GM11168 (cell line): ENCODE data around the gene PITPNM2.

ENCODE experiments used
- in situ Hi-C: fragments of 300-500 bp; cut with MboI; formaldehyde crosslinking; loops from one replicate; pipeline ENCODE4 v1.12.0; 2022; ENCODE audit warnings: low sequenced_read_pairs; ENCODE audit not compliant: unreplicated experiment

PITPNM2 gene

DNA sequence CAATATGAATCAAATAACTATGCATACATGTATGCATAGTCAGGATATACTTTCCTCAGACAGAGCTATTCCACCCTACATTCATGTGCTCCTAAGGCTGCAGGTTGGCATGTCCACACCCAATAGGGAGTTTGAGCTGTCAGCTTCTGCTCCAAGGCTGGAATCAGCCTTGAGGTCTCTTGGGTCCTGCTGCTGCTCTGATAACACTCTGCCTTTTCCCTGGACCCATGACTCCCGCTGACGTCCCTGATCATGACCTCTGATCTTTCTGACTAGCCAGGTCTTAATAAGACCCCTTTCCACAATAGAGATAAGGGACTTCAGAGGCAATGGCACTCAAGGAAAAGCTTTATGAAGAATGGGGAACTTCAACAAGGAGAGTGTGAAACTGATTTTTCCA, 5.7 kb downstream of the PITPNM2 start:
- in situ Hi-C loops: no loop called here

DNA sequence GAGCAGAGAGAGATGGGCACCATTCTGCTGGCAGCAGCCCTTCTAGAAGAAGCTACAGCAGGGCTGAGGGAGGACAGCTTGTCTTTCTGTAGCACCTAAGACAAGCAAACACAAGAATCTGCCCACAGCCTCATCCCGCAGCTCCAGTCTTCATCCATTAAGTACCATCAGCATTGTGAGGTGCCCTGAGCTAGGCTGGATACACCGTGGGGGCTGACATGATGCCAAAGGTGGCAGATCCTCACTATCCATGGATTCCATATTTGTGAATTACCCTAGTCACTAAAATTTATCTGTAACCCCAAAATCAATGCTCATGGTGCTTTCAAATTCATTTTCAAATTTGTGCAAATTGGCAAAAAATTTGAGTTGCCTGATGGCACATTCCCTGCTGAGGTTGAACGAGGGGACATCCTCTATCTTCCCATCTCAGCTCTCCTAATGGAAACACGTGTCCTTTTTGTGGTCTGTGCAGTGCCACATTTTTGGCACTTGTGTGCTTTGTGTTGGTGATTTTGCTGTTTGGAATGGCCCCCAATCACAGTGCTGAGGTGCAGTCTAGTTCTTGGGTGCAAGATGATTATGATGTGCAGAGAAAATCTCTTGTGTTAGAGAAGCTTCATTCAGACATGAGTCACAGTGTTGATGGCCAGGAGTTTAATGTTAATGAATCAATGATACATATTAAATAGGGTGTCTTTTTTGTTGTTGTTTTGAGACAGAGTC, 7.0 kb downstream of the PITPNM2 start:
- in situ Hi-C loops: no loop called here

DNA sequence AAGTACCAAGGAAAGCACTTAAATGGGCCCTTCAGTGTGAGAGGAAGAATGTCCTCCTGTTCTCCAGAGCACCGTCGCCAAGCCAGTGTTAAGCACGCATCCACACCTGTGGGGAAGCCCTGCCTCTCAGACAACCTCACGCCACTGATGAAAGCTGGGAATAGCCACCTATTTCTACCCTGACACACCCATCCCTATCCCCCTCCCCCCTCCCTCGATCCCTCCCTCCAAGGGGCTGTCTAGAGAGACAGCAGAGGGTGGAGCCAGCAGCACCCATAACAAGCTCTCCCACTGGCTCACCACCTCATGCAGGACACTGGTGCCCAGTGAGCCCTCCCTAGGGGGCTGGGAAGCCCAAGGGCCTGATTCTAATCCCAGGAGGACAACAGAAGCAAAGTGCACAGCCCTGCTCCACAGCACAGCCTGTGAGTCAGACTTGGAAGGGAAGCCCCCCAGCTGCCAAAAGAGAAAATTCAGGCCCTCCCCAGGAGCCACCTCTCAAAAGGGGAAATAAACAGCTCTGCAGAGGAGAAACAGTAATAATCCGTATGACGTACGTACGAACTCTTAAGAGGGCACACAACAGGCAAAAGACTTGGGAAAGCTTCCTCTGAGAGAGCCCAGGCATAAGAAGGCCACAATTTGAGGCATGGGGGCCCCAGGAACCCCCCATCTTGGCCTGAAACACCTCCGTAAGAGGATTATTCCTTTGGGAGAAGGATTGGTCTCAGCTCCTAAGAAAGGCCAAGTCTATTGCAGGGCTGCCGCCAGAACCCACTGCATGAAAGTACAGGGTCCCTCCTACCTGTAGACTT, 7.8 kb downstream of the PITPNM2 start:
- in situ Hi-C loops: no loop called here

DNA sequence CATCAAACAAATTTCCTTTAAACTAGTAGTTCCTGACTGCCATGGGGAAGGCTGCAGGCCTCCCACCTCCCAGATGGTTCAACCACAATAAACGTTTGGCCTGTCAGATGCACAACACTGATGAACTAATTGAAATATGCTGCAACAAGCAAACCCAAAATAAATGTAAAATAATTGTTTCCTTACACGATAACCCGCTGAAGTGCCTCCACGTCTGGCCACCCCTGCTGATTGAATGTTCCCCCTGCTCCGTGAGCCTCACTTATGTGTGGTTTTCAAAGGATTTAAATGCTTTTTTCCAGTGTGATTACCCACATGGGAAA, 8.4 kb downstream of the PITPNM2 start:
- in situ Hi-C loops: no loop called here

DNA sequence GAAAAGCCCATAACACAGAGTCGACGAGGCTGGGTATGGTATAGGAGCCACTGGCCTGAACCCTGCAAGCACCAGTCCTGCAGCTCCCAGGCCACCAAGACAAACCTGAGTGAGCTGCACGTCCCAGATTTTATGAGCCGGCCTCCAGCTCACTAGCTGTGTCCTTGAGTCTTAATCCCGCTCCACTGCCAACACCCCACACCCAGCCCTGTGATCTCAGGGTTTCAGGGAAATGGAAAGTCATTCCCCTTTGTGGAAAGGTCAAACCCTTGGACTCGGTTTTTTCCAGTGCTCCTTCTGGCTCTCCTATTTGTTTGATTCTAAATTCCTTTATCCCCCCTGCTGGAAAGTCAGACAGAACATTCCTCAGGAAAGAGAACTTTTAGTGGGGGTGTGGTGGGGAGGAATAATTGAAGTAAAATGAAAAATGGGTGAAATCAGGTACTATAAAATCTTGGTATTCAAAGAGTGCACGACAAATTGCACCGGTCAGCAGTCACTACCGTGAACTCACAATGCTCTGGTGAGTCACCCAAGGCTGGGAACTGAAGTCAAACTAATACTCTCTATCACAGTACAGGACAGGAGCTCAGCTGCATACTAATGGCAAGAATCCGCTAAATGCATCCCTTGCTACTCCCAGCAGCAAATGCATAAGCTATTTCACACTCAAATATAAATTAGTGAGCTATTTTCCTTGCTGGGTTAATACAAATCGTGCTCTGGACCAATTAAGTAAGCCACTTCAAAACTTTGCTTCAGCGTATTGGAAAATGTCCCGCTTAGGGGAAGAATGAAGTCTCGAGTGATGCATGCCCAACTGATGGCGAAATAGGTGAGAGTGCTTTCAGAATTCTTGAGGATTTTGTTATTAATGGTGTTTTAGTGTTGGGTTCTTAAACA, 9.0 kb downstream of the PITPNM2 start:
- in situ Hi-C loops: no loop called here

DNA sequence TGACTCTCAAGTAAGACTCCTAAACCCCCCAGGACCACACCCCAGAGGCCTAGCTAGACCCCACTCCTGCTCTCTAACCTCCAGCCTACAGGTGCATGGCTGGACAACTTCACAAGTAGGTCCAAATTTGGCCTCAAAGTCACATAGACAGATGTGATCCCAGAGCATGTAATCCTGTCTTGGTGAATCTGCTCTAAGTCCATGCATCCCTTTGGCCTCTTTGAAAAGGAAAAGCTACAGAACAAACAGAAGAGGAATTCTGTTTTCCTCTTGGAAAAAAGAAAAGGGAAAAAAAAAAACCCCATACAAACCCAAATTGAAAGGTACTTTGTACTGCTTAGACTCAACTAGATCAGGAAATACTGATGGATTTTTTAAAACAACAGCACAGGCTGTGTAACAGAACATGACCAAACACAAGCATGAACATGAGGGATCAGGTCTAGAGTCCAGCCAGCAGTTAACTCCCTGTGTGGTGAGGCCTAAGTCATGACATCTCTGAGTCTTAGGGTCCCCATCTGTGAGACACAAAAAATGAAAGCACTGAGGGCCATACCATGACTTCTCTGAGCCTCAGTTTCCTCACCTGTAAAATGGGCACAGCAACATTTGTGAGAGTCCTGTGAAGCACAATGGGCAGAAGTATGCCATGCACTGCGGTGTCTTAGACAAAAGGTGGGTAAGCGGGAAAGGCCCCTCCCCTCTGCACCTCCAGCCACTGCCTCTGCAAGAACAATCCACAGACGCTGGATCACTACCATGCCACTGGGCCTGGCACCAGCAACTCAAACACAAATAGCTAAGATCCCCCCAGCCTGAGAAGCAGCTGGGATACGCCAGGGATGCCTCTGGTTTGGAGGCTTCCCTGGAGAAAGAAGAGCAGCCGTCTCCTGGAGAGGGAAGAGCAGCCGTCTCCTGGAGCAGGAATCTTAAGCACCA, 9.9 kb downstream of the PITPNM2 start:
- in situ Hi-C loops: no loop called here

DNA sequence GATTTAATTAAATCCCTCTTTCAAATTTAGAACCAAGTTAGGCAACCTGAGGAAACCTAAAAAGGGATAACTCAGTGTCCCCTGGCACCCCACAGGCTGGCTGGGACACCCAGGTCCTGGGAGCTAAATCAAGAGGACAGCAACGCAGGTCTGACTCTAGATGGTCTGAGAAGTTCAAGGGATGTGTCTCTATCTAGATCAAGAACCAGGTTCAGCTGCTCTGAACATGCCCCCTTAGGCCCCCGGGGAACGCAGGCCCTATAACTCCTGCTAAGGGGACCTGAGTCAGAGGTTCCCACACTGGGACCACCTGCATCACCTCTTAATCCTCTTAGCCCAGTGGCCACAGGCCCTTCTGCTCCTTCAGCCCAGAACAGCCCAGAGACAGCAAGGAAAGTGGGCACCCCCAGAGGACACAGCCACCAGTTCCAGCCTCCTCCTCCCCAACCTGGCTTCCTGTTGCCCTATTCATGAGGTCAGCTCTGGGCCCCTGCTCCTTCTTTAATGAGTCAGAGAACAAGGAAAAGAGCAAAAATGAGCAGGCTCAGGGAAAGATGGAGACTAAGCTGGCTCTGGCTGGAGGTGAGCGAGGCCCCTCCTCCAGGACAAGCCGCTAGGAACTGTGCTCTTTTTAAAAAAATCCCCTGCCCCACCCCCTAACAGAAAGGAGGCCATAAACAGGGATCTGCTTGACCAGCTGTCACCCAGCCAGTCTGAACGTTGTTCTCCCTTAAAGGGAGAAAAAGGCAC, 10.8 kb downstream of the PITPNM2 start:
- in situ Hi-C loops: no loop called here

DNA sequence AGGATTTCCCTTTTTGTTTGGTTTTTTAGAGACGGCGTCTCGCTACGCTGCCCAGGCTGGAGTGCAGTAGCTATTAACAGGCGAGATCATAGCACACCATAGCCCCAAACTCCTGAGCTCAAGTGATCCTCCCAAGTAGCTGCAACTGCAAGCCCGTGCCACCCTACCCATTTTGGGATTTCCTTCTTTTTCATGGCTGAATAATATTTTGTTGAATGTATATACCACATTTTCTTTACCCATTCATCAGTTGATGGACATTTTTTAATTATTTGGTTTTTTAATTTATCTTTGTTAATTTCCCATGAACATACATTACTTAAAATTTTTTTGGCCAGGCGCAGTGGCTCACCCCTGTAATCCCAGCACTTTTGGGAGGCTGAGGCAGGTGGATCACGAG, 15.2 kb downstream of the PITPNM2 start:
- in situ Hi-C loops: no loop called here

DNA sequence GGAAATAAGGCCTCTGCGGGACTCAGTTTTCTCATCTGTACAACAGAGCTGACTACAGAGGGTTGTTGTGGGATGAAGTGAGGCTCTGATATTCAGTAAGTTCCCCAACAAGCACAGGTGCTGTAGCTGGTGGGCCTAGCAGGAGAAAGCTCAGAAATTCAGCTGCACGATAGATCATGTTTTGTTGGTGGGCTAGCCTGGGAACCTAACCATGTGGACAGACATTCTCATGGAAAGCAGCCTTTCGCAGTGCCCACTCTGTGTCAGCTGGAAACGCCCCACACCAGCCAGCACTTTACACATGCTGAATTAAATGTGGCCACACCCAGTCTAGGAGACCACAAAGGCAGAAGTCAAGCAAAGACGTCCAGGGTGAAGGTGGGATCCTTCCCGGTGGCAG, 16.1 kb downstream of the PITPNM2 start:
- in situ Hi-C loops: no loop called here

DNA sequence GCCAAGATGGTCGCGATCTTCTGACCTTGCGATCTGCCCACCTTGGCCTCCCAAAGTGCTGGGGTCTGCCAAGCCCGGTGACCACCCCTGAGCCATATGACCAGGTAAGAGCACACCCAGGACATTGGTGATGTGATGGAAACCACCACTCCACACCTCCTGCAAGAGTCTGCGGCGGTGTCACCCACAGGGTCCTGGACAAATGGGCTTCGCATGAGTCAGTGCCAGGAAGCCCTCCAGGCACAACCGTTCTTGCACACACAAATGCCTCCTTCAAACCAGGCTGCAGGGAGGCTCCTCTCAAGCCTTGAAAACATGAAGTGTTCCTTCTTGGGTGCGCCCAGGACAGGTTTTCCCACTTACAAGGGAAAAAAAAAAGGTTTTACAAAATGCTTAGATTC, 16.6 kb downstream of the PITPNM2 start:
- in situ Hi-C loops: no loop called here

DNA sequence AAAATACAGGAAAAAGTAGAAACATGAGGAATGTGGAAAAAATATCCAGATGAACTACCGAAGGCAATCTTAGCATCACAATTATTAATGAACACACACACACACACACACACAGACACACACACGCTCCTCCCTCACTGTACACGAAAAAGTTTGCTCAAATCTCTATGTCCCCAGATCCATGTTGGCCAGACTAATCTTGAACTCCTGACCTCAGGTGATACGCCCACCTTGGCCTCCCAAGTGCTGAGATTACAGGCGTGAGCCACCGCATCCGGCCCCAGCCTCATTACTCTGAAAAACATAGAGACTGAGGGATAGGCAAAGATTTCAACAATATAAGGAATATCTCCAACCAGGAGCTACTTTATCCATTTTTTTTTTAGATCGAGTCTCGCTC, 17.2 kb downstream of the PITPNM2 start:
- in situ Hi-C loops: no loop called here

DNA sequence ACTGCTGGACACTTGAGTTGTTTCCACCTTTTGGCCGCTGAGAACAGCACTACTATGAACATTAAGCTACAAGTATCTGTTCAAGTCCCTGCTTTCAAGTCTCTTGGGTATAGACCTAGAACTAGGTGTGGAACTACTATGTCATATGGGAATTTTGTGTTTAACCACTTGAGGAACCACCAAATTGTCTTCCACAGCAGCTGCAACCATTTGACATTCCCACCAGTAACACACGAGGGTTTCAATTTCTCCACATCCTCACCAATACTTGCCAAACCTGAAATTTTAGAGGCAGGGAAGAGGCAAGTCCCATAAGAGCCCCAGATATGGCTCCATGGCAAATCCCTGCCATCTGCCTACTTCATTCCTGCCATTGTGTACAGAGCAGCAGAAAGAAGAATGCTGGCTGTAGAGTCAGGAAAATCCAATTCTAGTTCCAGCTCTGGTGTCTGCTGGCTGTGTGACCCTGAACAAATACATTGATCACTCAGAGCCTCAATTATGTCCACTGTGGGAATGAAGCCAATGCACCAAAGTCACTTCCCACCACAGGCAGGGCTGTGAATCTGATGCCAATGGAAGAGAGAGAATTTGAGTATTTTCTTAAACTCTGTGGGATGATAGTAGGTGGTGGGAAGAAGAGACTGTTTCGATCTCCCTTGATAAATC, 17.8 kb downstream of the PITPNM2 start:
- in situ Hi-C loops: no loop called here

DNA sequence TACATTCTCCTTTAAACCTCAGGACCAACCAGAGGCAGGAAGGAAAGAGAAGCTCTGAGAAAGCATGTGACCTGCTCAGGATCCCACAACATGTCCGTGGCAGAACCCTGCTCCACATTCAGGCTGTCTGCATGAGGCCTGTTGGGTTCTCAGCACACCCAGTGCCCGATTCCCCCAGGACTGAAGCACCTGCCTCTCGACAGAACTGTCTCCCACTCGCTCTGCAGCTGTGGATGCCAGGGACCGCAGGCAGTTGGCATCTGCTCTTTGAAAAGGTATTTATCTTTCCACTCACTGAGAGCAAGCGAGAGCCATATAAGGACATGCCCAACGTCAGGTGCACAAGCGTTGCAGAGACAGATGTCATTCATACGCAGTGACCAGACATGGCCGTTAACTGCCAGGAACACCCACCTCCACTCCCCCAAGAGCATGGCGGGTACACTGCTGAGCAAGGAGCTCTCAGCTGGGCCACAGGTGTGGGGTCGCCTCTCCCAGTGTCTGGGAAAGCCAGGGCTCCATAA, 18.9 kb downstream of the PITPNM2 start:
- in situ Hi-C loops: no loop called here

DNA sequence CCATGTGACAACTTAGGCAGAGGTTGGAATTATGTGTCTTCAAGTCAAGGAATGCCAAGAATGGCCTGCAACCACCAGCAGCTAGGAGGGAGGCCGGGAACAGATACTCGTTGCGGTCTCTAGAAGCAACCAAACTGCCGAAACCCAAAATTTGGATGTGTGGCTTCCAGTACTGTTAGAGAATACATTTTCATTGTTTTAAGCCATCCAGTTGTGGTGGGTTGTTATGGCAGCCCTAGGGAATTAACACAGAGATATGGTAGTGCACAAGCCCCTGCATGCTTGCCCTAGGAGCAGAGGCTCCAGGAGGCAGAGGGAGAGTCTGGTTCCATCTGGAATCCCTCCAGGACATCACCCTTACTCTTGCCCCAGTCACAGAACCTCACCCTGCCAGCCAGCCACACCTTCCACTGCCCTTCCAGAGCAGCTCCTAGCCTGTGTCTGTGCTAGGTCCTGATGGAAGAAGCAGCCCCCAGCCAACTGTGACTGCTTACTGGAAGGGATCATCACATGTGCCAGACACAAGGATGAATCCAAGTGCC, 19.5 kb downstream of the PITPNM2 start:
- in situ Hi-C loops: no loop called here

DNA sequence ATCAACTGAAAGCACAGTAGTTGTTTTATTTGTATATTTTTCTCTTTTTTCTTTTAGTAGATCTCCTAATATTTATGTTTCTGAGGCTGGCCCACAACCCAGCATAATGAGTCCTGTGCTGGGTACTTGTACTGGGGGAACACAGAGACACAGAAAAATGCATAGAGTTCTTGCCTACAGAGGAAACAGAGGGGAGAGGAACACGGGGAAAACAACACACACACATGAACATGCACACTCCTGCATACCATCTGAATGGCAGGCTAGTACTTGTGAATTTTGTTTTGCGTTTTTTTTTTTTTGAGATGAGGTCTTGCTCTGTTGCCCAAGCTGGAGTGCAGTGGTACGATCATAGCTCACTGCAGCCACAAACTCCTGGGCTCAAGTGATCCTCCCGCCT, 21.3 kb downstream of the PITPNM2 start:
- in situ Hi-C loops: no loop called here

DNA sequence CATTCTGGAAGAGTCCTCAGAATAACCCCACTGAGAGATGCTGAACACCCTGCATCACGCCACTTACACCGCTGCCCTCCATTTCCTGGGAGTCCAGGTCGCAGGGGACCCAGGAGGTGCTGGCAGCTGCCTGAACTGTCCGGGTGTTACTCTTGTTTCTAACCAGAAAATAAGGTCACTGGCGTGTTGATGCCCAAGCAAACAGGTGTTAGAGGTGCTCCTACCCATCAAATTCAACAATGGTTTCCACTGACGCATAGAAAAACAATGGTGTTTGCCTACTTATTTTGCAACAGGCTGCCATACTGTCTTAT, 23.8 kb downstream of the PITPNM2 start:
- in situ Hi-C loops: no loop called here

DNA sequence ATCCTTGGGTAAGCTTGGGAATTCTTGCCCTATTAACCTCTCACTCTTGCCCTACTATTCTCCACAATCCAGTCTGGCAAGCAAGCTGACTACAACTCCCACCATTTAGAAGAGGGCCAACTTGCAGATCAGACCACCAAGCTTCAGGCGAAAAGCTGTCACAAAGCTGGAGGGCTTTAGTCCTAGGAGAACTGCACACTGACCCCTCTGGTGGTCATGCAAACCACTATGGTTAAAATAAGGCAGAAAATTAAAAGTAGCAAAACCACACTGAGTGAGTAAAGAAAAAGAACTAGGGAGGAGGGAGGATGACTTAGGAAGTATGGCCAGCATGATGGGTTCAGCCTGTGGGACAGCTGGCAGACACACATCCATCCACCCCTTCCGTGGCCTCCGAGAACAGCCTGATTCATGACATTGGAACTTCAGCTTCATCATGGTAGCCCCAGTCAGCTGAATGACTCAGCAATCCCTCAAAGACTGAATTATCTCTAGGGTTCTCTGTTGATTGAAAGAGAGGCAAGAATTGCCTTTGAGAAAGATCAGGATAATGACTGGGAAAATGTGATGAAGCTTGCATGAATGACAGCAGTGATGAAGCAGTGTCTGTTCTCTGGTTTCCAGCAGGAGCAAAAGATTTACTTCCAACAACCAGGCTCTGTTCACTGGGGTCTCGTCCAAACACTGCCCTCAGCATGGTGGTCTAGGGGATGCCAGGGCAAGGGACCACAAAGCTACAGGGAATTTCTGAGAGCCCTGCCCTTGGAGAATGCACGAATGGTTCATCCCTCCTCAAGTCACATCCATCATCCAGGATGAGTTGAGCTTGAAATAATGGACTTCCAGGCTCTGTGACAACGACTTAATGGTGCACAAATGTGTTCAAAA, 24.4 kb downstream of the PITPNM2 start:
- in situ Hi-C loops: no loop called here
